BLaER1 treated with 17β-estradiol and CSF1 and Interleukin-3, amounts not matched to agents 10 nM and 100 nM (cell line): ENCODE results near the gene OSBPL1A.

Experiments used
- H3K27ac ChIP-seq, 11 experiments: shearing (Covaris generic); formaldehyde crosslinking; 2 replicates each; pipeline ENCODE4 v1.8.1; 2022
- H3K27me3 ChIP-seq, 11 experiments: shearing (Covaris generic); formaldehyde crosslinking; 2 replicates each; pipeline ENCODE4 v1.8.1; 2022
- H3K36me3 ChIP-seq, 11 experiments: shearing (Covaris generic); formaldehyde crosslinking; 2 replicates each; pipeline ENCODE4 v1.8.1; 2022
- H3K4me1 ChIP-seq, 10 experiments: shearing (Covaris generic); formaldehyde crosslinking; 2 replicates each; pipeline ENCODE4 v1.8.1; 2022
- H3K4me2 ChIP-seq, 11 experiments: shearing (Covaris generic); formaldehyde crosslinking; 2 replicates each; pipeline ENCODE4 v1.8.1; 2022
- H3K4me3 ChIP-seq, 10 experiments: shearing (Covaris generic); formaldehyde crosslinking; 2 replicates each; pipeline ENCODE4 v1.8.1; 2022
- H3K9ac ChIP-seq, 11 experiments: shearing (Covaris generic); formaldehyde crosslinking; 2 replicates each; pipeline ENCODE4 v1.8.1; 2022
- H3K9me3 ChIP-seq, 11 experiments: shearing (Covaris generic); formaldehyde crosslinking; replicated peaks in 1 of 11; 2 replicates each; pipeline ENCODE4 v1.8.1; 2022
- H4K20me1 ChIP-seq, 11 experiments: shearing (Covaris generic); formaldehyde crosslinking; 2 replicates each; pipeline ENCODE4 v1.8.1; 2022
- Cebpa-rat ChIP-seq, 11 experiments: shearing (Covaris generic); IDR thresholded peaks; 2 replicates each; pipeline ENCODE4 v1.8.1; 2022

Gene OSBPL1A

DNA sequence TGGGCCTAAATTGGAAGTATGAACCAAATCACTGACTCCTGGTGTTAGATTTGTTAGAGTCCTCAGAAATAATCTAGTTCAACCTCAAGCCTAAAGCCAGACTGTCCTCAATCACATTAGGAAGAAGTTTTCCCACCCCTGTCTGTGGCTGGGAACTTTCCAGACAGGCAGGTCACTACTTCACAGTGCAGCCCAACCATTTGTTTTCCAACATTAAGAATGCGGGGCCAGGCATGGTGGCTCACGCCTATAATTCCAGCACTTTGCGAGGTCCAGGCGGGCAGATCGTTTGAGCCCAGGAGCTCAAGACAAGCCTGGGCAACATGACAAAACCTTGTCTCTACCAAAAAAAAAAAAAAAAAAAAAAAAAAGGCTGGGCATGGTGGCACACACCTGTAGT, 5.5 kb upstream of the OSBPL1A start:
- Histone ChIP-seq H3K4me3 (no peak overlapping the region), H4K20me1 (no peaks in the 10 kb centered on the region), H3K27me3 (no peaks in the 10 kb centered on the region), H3K4me2 (no peak overlapping the region), H3K4me1 (peaks cover 5 to 7% (median 6%) of the 10 kb centered on the region in 10 experiments; a peak in 19 of 20 replicates), H3K36me3 (no peaks in the 10 kb centered on the region), H3K27ac (no peak overlapping the region), H3K9ac (no peak overlapping the region), H3K9me3 (no peaks in the 10 kb centered on the region)
- TF ChIP-seq Cebpa-rat (IDR thresholded peaks at IDR 0.05) = no peak

DNA sequence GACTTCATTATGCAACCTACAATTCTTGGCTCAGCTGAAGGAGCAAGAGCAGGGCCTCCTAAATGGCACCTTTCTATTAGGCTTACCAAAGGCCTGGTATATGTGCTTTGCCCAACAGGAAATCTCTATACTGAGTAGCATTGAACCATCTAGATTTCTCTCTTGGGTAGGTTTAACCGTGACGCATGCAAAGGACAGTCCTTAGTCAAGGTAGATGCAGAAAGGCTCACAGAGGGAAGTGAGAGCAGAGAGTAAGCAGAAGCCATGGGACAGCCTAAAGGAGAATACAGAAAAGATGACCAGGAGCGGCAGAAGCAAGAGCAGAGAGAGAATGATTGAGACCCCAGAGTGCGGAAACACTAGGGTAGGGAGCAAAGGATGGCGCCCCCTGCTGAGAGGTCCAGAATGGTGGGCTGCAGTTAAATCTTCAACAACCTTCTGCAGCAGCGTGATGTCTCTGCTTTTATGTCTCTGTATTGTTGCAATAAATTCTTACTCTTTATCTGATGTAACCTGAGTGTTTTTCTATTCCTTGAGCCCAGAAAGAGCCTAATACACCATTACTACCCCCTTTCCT, 4.7 kb upstream of the OSBPL1A start:
- H4K20me1 ChIP-seq = no peaks in the 10 kb centered on the region
- no peak for TF ChIP-seq Cebpa-rat (IDR thresholded peaks at IDR 0.05)

GRCh38 chr18:24400587-24400986, 3.0 kb upstream of the OSBPL1A start:
- H3K27ac ChIP-seq = no peak overlapping the region
- no peaks in the 10 kb centered on the region for H3K9me3 ChIP-seq
- H3K9ac ChIP-seq = no peak overlapping the region
- H3K4me3 ChIP-seq = no peak overlapping the region
- no peaks in the 10 kb centered on the region for H3K27me3 ChIP-seq
- no peak overlapping the region for H3K4me2 ChIP-seq
- no peaks in the 10 kb centered on the region for H4K20me1 ChIP-seq
- no peaks in the 10 kb centered on the region for H3K36me3 ChIP-seq
- H3K4me1 ChIP-seq = peaks cover 15 to 22% (median 20%) of the 10 kb centered on the region in 10 experiments
- TF ChIP-seq Cebpa-rat (IDR thresholded peaks at IDR 0.05) = no peak

More for the DNA sequence above, 4.7 kb upstream of the OSBPL1A start:
- Histone ChIP-seq H3K4me3 (no peak overlapping the region), H3K27me3 (no peaks in the 10 kb centered on the region), H3K9me3 (no peaks in the 10 kb centered on the region), H3K27ac (no peak overlapping the region), H3K36me3 (no peaks in the 10 kb centered on the region), H3K9ac (no peak overlapping the region), H3K4me2 (no peak overlapping the region), H3K4me1 (peaks cover 6 to 8% (median 7%) of the 10 kb centered on the region in 10 experiments; a peak in 19 of 20 replicates)

DNA sequence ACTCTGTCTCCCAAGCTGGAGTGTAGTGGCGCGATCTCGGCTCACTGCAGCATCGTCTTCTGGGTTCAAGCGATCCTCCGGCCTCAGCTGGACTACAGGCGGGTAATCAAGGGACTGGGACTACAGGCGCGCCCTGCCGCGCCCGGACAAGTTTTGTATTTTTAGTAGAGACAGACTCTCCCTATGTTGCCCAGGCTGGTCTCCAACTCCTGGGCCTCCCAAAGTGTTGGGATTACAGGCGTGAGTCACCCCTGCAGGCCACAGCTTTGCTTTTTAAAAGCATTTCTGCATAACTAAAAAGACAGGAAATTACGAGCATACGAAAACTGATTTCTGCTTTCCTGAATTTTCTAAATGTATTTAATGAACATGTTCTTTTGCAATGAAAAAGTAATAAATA, 916 bp upstream of the OSBPL1A start:
- peak overlapping the region; percentile 65 to 89 (median 80) for H3K4me2 ChIP-seq
- peak overlapping the region in 2 of 11 experiments; percentile 51 to 96; a peak in 4 of 22 replicates for H3K9ac ChIP-seq
- no peaks in the 10 kb centered on the region; a peak in 1 of 22 replicates for H4K20me1 ChIP-seq
- 0 out of 22 replicates have a peak overlapping the region, but pooled peaks of 1 of the 11 experiments have one; percentile 41 for H3K27ac ChIP-seq
- no peaks in the 10 kb centered on the region for H3K9me3 ChIP-seq
- TF ChIP-seq Cebpa-rat (IDR thresholded peaks at IDR 0.05) = no peak
- H3K36me3 ChIP-seq = no peaks in the 10 kb centered on the region
- H3K27me3 ChIP-seq = no peaks in the 10 kb centered on the region
- H3K4me3 ChIP-seq = peak overlapping the region in 9 of 10 experiments; percentile 52 to 91 (median 78); a peak in 15 of 20 replicates
- H3K4me1 ChIP-seq = peaks cover 29 to 36% (median 32%) of the 10 kb centered on the region in 10 experiments

- H4K20me1 ChIP-seq = peaks cover 0 to 6% (median 0%) of the 10 kb centered on the region in 11 experiments; a peak in 2 of 22 replicates
- H3K27ac ChIP-seq = peak overlapping the region; percentile 74 to 99 (median 97)
- H3K4me3 ChIP-seq = peak overlapping the region; percentile 64 to 91 (median 80)
- H3K27me3 ChIP-seq = no peaks in the 10 kb centered on the region
- peak overlapping the region; percentile 78 to 98 (median 95) for H3K9ac ChIP-seq
- H3K4me1 ChIP-seq = peaks cover 29 to 36% (median 32%) of the 10 kb centered on the region in 10 experiments
- H3K9me3 ChIP-seq = no peaks in the 10 kb centered on the region
- peaks cover 0 to under 1% (median 0%) of the 10 kb centered on the region in 11 experiments; a peak in 3 of 22 replicates for H3K36me3 ChIP-seq
- no peak for TF ChIP-seq Cebpa-rat (IDR thresholded peaks at IDR 0.05)
- H3K4me2 ChIP-seq = peak overlapping the region; percentile 68 to 93 (median 87)
These were observed 412 bp downstream of the OSBPL1A start for GRCh38 chr18:24397131-24397693.

DNA sequence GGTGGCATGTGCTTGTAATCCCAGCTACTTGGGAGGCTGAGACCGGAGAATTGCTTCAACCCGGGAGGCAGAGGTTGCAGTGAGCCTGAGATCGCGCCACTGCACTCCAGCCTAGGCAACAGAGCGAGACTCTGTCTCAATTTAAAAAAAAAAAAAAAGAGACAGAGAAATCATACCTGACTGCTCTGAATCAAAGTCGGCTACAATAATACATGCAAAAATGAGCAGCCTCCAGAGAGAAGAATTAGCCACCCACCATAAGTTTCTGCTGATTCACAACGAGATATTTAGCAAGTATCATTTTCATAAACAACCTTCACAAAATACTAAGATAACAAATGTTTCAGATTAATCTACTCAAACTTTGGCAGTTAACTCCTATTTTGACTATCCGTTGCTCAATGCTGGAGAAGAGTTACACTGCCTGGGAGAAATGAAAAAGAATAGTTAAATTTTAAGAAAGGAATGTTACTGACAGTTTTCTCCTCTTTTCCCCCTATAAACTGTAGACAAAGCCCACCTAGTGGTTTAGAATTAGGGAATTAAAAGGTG, 1.5 kb downstream of the OSBPL1A start:
- Histone ChIP-seq H3K27me3 (no peaks in the 10 kb centered on the region), H3K9me3 (no peaks in the 10 kb centered on the region), H3K4me3 (peak overlapping the region in 5 of 10 experiments; percentile 75 to 86 (median 80); a peak in 6 of 20 replicates), H3K27ac (peak overlapping the region in 7 of 11 experiments; percentile 33 to 99 (median 97); a peak in 9 of 22 replicates), H3K4me2 (peak overlapping the region; percentile 68 to 93 (median 87)), H3K4me1 (peaks cover 29 to 36% (median 32%) of the 10 kb centered on the region in 10 experiments), H3K9ac (peak overlapping the region in 5 of 11 experiments; percentile 93 to 98 (median 96); a peak in 7 of 22 replicates), H4K20me1 (peaks cover 0 to 6% (median 0%) of the 10 kb centered on the region in 11 experiments; a peak in 2 of 22 replicates), H3K36me3 (peaks cover 0 to 8% (median 0%) of the 10 kb centered on the region in 11 experiments; a peak in 4 of 22 replicates)
- no peak for TF ChIP-seq Cebpa-rat (IDR thresholded peaks at IDR 0.05)

DNA sequence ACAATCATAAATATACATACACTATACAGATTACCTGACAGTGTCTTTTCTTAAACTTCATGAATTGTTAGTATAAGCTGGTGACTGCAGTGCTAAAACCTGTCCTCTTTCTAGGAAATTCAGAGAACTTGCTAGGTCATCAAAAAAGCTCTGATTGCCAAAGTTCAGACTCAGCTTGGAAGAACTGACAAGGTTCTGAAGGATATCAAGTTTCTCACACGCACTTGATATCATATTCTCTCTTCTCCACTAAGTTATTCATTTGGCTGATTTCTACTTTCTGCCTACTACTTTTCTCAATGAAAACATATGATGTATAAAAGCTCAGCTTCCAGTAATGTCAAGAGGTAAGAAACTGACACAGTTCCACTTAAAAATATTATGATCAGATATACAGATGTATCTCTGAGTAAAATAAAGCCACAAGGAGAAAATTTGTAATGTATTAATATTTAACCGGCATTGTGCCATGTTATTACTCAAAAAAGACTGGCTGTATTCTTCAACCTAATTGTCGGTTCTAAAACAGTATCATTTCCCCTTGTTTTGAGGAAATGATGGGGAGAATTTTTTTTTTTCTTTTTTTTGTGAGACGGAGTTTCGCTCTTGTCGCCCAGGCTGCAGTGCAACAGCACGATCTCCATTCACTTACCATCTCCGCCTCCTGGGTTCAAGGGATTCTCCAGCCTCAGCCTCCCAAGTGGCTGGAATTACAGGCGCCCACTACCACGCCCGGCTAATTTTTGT, 2.4 kb downstream of the OSBPL1A start:
- Histone ChIP-seq H3K27ac (0 out of 22 replicates have a peak overlapping the region, but pooled peaks of 2 of the 11 experiments have one; percentile 3 to 6), H3K9me3 (no peaks in the 10 kb centered on the region), H4K20me1 (peaks cover 0 to 6% (median 0%) of the 10 kb centered on the region in 11 experiments; a peak in 2 of 22 replicates), H3K9ac (no peak overlapping the region), H3K27me3 (no peaks in the 10 kb centered on the region), H3K4me1 (peaks cover 29 to 36% (median 32%) of the 10 kb centered on the region in 10 experiments), H3K4me2 (peak overlapping the region; percentile 68 to 93 (median 87)), H3K36me3 (peaks cover 0 to 13% (median 0%) of the 10 kb centered on the region in 11 experiments; a peak in 4 of 22 replicates), H3K4me3 (no peak overlapping the region)
- TF ChIP-seq Cebpa-rat (IDR thresholded peaks at IDR 0.05) = no peak

DNA sequence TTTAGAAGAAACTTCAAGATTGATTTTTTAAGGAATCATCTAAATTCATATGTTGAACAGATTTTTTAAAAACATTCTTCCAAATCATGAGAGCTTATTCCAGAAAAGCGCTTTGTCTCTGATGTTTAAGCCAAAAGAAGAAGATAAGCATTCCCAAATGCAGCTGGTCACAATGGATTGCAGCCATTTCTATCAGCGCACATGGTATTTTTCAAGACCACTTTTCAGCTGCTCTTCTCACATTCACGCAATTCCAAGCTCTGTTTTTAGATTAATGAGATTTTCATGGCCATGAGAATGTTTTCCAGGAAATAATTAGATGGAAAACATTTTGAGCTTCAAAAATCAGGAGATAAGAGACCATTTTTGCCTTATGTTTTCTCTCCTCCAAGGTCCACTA, 8.7 kb downstream of the OSBPL1A start:
- Histone ChIP-seq H3K27ac (no peak overlapping the region), H3K9me3 (no peaks in the 10 kb centered on the region)

More for the DNA sequence above, 8.7 kb downstream of the OSBPL1A start:
- no peak overlapping the region for H3K9ac ChIP-seq
- no peak overlapping the region for H3K4me3 ChIP-seq
- H3K4me2 ChIP-seq = no peak overlapping the region
- peaks cover 0 to 19% (median 5%) of the 10 kb centered on the region in 11 experiments; a peak in 9 of 22 replicates for H3K36me3 ChIP-seq
- H3K27me3 ChIP-seq = no peaks in the 10 kb centered on the region
- H4K20me1 ChIP-seq = peaks cover 0 to 6% (median 0%) of the 10 kb centered on the region in 11 experiments; a peak in 1 of 22 replicates
- TF ChIP-seq Cebpa-rat (IDR thresholded peaks at IDR 0.05) = no peak
- no peaks in the 10 kb centered on the region; a peak in 1 of 20 replicates for H3K4me1 ChIP-seq
